GM15510 (cell line): ENCODE results near the gene RBFOX2.

Experiments used
- POLR2A ChIP-seq: IDR thresholded peaks from 3 replicates; pipeline ENCODE4 v1.6.1; 2011; ENCODE audit warnings: borderline replicate concordance; ENCODE audit not compliant: insufficient read length; ENCODE audit errors: extremely low read depth

Gene RBFOX2

DNA sequence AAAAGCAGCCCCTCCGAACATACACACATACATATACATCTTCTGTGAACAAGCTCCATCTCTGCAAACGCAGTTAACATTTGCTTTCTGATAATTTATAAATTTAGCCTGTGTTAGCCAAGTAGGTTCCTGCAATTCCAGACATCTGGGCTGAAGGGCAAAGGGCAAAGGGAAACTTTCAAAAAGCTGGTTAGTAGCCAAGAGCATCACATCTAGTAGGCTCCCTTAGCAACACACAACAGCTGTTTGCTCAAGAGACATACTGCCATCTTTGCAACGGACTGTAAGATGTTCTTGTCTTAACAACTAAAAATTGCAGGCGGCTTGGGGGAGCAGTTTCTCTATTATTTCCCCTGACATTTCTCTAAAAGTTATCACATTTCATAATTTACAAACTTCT is 134.9 kb downstream of the RBFOX2 start:
- no peak for TF ChIP-seq POLR2A

DNA sequence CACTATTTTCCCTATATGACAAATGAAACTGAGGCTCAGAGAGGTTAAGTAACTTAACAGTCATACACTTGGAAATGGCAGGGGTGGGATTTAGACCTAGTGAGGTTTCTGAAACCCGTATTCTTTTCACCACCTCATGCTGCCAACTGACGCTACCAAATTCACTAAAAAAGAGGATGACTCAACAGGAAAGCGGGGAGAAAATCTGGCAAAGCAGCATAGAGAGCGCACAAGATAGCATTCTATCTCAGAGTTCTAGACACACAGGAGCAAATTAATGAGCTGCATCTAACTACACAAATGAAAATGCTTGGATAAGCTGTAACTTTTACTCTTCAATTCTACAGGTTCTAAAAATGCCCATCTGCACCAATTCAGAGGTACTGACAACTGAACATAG is 136.4 kb downstream of the RBFOX2 start:
- no peak for TF ChIP-seq POLR2A

DNA sequence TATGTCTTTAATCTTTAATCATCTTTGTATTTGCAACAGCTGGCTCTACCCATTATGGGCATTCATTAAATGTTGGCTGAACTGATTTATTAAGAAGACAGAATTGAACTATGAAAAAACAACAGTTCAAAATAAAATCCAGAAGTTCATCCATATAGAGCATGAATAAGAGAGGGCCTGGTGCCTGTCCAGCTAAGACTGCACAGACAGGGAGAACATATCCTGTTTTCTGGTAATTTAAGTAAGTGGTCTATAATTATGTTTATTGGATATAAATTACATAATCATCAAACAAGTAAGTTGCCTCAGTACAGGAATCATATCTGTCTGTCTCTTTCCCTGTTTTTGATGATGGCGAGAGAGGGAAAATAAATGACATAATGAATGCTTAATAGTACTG is 137.2 kb downstream of the RBFOX2 start:
- TF ChIP-seq POLR2A: no peak

- no peak for TF ChIP-seq POLR2A
These were observed 139.6 kb downstream of the RBFOX2 start for GRCh38 chr22:35889071-35889470.

- TF ChIP-seq POLR2A: no peak
These were observed 140.3 kb downstream of the RBFOX2 start for GRCh38 chr22:35888181-35888870.

GRCh38 chr22:35887296-35887875 is 141.2 kb downstream of the RBFOX2 start:
- no peak for TF ChIP-seq POLR2A

GRCh38 chr22:35886309-35886708 is 142.3 kb downstream of the RBFOX2 start:
- TF ChIP-seq POLR2A: no peak

- TF ChIP-seq POLR2A: no peak
These were observed 144.1 kb downstream of the RBFOX2 start for GRCh38 chr22:35884529-35884928.

DNA sequence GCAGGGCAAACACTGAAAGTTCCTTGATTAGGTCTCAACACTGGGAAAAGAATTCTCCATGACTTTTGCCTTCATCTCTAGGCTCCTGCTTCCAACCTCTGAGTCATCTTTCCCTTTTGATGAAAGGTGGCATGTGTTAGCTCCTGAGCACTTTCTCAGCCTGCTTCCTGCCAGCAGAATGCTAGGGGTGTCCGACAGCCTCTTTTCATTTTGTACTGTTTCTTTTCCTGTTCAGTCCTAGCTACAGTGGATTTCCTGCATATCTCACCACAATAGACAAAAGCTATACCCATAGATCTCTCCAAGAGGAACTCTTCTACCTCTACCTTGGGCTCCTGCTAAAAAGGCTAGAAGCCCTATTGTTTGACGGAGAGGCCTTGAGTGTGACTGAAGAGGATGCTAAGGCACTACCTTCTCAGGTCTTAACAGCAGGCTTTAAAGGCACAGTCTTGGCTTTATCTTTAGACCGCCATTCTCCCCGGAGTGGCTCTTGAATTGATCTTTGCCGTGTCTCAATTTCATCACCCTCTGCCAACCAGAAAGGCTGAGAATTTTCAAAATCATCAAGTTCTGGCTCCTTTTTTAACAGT is 145.5 kb downstream of the RBFOX2 start:
- TF ChIP-seq POLR2A: no peak

- TF ChIP-seq POLR2A: no peak
These were observed 146.2 kb downstream of the RBFOX2 start for GRCh38 chr22:35882211-35883030.

GRCh38 chr22:35879351-35879750 is 149.3 kb downstream of the RBFOX2 start:
- TF ChIP-seq POLR2A: no peak

- TF ChIP-seq POLR2A: no peak
These were observed 155.2 kb downstream of the RBFOX2 start for GRCh38 chr22:35873426-35873825.

DNA sequence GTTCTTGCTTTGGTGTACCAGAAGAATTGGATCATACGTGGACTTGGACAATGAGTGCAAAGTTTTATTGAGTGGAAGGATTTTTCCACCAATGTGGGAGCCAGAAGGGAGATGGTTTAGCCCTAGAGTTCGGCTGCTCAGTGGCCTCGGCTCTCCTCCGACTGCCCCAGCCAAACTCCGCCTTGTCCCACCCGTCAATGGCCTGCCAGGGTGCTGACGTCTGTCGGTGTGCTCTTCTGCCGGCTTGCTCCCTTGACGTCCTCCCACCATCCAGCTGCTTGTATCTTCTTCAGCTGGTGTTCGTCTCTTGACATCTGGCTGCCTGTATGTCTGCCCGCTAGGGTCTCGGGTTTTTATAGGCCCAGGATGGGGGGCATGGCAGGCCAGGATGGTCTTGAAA is 156.2 kb downstream of the RBFOX2 start:
- TF ChIP-seq POLR2A: no peak

DNA sequence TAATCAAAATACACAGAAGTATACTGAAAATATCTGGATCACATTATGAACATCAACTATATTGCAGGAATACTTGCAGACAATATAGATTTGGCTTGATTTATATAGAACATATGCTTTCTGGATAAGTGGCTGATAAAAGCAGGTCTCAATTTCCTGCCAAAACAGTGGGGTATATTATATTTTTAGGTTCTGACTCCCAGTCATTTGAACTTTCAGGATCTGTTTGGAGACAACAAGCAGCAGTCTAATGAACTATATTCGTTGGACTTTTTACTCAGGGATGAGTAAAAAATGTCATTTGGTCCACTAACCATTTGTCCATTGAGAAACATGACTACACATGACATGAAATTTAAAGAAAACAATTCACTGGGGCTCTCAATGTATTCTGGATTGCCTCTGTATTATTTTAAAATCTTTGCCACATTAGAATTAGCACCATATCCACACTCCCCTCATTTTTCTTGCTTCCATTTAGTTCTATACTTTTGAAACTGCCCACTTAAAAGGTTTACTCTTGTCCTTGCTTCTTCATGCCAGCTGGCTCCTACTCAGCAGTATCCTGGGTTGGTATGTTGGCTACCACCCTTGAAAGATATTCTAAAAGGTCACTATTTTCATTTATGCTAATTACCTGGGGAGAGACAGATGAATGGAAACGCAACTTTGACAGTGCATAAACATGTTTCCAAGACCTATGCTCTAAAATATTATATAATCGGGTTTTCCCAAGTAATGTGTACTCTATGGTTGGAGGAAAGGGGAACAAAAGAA is 157.9 kb downstream of the RBFOX2 start:
- no peak for TF ChIP-seq POLR2A

DNA sequence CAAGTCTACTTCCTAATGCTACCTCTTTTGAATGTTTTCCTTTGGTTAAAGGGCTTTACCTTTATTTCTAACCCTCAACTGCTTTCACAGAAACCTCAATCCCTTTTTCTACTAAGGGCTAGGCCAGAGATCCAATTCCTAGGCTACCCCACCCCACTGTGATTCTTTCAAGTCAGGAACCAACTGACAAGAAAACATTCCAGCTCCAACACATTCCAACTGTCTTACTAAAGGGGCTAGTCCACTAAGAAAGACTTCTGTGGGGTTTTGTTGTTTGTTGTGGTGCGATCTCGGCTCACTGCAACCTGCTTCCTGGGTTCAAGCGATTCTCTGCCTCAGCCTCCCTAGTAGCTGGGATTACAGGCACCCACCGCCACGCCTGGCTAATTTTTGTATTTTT is 159.7 kb downstream of the RBFOX2 start:
- TF ChIP-seq POLR2A: no peak

DNA sequence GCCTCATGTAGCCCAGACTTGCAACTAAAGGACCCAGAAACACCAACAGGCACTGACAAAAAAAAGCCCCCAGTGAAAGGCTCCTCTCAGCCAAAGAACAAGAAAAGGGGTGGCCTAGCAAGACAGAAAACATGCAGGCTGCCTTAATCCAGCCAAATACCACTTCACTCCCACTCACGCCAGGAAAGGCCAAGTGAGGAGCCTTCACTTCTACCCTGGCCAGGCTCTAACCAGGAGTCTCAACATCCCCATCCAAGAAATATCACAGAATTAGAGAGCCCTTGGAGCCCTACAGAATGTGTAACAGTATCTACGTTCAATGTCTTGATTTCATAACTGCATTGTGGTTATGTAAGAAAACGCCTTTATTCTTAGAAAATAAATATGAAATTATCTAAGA is 162.0 kb downstream of the RBFOX2 start:
- no peak for TF ChIP-seq POLR2A
